Muscle layer of colon (tissue), 2 donors: ENCODE results near the gene PSMD10.

ENCODE experiments used
- H3K27ac ChIP-seq: one replicate; pipeline ENCODE4 v1.7.0; 2013; ENCODE audit warnings: low read depth, mild to moderate bottlenecking, low read length, moderate library complexity
- H3K27me3 ChIP-seq, 2 donors: one replicate each; pipeline ENCODE4 v1.7.0; 2013; ENCODE audit warnings: low read length in 2 of 2, mild to moderate bottlenecking in 2 of 2; ENCODE audit not compliant: insufficient read depth in 2 of 2, control insufficient read depth in 1 of 2
- H3K36me3 ChIP-seq: one replicate; pipeline ENCODE4 v1.7.0; 2013; ENCODE audit warnings: mild to moderate bottlenecking, low read length; ENCODE audit not compliant: insufficient read depth
- H3K4me1 ChIP-seq: one replicate; pipeline ENCODE4 v1.7.0; 2013; ENCODE audit warnings: mild to moderate bottlenecking, low read length; ENCODE audit not compliant: insufficient read depth
- H3K4me3 ChIP-seq, 2 donors: one replicate each; pipeline ENCODE4 v1.7.0; 2013; ENCODE audit warnings: low read length in 2 of 2, low read depth in 1 of 2, mild to moderate bottlenecking in 1 of 2, moderate library complexity in 1 of 2
- H3K9ac ChIP-seq: one replicate; pipeline ENCODE4 v1.7.0; 2013; ENCODE audit warnings: low read length
- H3K9me3 ChIP-seq: one replicate; pipeline ENCODE4 v1.7.0; 2013; ENCODE audit warnings: mild to moderate bottlenecking, low read length
- donor health status: abdominal sarcoma.
- donor health status: Adenocarcinoma of cecum.

PSMD10 gene, protein sequence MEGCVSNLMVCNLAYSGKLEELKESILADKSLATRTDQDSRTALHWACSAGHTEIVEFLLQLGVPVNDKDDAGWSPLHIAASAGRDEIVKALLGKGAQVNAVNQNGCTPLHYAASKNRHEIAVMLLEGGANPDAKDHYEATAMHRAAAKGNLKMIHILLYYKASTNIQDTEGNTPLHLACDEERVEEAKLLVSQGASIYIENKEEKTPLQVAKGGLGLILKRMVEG

DNA sequence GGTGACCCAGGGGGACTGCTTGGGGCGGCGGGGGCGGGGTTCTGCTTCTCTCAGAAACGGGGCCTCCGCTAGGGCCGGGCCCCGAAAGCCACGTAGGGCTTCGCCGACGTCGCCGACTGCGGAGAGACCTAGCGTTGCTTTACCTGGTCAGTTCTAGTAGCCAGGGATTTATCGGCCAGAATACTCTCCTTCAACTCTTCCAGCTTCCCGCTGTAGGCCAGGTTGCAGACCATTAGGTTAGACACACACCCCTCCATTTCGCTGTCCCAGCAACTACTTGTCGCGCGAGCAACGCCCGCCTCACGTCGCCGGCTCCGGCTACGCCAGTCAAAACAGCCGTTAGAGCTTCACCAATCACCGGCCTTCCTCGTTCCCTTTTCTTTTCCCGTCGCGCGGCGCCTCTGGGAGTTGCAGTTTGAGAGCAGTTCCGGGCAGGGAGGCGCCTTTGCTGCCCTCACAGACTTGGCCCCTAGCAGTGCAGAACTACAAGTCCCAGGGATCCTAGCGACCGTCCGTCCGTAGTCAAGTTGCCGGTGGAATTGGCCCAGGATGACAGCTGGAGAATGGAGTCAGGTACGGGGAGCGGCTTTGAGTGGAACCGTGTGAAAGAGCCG, at the start of gene PSMD10, which contains the start of gene ATG4A:
Gene PSMD10, minus strand, starts transcription at position 279 of the 614 bp plus-strand sequence. Its CDS starts 22 bp downstream, at position 257.
Gene ATG4A, plus strand, starts transcription at position 515 of the 614 bp plus-strand sequence. Its CDS starts 49 bp downstream, at position 564.
- H3K27me3 ChIP-seq = no peaks in the 10 kb centered on the region
- H3K36me3 ChIP-seq = peaks cover 5% of the 10 kb centered on the region
- no peaks in the 10 kb centered on the region for H3K9me3 ChIP-seq
- peak within 1 kb of the TSS; percentile 86 for H3K9ac ChIP-seq
- peak within 1 kb of the TSS; percentile 52 to 72 for H3K4me3 ChIP-seq
- peak within 1 kb of the TSS; percentile 68 for H3K27ac ChIP-seq
- peaks cover 3% of the 10 kb centered on the region for H3K4me1 ChIP-seq

DNA sequence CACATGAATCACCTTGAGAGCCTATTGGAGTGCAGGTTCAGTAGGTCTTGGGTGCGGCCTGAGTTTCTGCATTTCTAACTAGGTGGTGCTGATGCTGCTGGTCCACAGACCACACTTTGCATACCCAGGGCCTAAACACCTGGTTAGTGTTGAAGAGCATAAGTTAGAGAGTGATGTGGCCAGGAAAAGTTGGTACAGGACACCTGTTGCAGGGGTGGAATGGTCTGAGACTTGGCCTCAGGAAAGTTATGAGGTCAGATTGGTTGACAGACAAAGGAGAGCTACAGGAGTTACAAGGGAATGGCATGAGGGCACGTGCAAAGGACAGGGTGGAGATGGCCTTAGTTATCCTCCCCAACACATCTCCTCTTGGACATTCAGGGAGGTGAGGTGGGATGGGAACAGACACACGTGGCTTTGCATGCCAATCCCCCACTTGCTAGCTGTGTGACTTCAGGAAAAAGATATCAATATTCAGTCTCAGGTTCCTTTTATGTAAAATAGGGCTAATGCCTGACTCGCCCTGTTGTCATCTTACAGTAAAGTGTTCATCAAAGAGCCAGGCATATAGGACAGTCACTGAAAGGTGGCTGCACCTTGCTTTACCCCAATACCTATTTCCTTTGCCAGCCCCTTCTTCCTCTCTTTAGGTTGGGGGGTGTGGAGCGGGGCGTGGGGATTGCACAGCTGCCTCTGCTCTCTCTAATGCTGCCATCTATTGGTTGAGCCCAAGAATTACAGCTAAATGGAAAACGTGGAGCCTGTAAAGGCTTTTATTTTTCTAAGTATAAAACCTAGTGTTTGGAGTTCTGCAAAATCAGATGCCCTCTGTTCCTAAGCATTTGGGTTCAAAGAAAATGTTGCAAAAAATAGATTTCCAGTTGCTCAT, 47.7 kb upstream of the PSMD10 start:
- Histone ChIP-seq H3K9me3 (no peaks in the 10 kb centered on the region), H3K36me3 (peaks cover 5% of the 10 kb centered on the region), H3K4me1 (no peaks in the 10 kb centered on the region), H3K27me3 (no peaks in the 10 kb centered on the region), H3K4me3 (no peak overlapping the region), H3K9ac (no peak overlapping the region), H3K27ac (no peak overlapping the region)

DNA sequence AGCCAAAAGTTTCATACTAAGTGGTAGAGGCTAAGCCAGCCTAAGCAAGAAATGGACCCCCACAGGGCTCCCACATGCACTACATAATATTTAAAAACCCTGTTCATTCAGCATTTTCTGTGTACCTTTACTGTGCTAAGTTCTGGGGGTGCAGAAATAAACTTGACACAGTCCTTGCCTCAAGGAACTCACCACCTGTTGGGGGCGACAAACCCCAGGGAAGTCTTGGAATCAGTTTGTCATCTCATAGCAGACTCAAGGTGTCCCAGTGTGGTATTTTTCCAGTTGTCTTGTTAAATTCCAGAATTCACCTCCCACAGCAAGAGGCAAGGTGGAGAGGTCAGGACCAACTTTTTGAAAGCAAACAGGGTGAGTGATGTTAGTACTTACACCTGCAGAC, 43.4 kb upstream of the PSMD10 start:
- no peaks in the 10 kb centered on the region for H3K4me1 ChIP-seq
- peaks cover 5% of the 10 kb centered on the region for H3K36me3 ChIP-seq
- H3K9me3 ChIP-seq = no peaks in the 10 kb centered on the region
- H3K27ac ChIP-seq = no peak overlapping the region
- H3K4me3 ChIP-seq = no peak overlapping the region
- no peak overlapping the region for H3K9ac ChIP-seq
- H3K27me3 ChIP-seq = peaks cover 0 to 6% of the 10 kb centered on the region in 2 donors

DNA sequence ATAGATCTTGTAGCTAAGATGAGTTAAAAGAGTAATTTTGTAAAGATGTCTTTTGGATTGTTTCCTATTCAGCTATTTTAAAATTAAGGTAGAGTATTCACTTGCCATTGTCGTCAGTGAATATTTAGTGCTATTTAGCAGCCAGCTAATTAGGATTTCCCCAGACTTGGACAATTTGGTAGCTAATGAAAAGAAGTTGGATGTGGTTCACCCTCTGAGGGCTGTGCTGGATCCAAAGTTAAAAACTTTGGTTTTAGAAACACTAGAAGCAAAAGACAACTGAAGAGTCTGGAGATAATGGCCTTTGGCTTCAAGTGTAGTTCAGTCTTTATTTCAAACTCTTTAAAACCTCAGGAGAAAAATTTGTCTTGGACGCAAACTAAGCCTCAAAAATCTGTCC, 41.5 kb upstream of the PSMD10 start:
- Histone ChIP-seq H3K4me3 (no peak overlapping the region), H3K27ac (no peak overlapping the region), H3K4me1 (no peaks in the 10 kb centered on the region), H3K9ac (no peak overlapping the region), H3K9me3 (no peaks in the 10 kb centered on the region), H3K27me3 (peaks cover 0 to 10% of the 10 kb centered on the region in 2 donors), H3K36me3 (peaks cover 5% of the 10 kb centered on the region)

DNA sequence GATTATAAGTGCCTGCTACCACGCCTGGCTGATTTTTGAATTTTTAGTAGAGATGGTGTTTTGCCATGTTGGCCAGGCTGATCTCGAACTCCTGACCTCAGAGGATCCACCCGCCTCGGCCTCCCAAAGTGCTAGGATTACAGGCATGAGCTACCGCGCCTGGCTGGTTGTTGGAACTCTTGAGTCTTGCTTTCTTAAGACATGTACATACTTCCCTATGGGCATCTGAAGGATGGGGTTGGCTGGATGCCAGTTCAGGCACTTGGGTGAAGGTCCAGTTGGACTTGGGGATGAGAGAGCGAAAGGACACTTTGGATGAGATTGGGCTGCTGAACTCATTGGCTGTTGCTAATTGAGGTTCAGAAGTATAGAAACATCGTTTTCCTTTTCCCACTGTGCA, 40.7 kb upstream of the PSMD10 start:
- Histone ChIP-seq H3K27me3 (peaks cover 0 to 10% of the 10 kb centered on the region in 2 donors), H3K9ac (no peak overlapping the region), H3K4me3 (no peak overlapping the region), H3K36me3 (peaks cover 5% of the 10 kb centered on the region), H3K4me1 (no peaks in the 10 kb centered on the region), H3K27ac (no peak overlapping the region), H3K9me3 (no peaks in the 10 kb centered on the region)

DNA sequence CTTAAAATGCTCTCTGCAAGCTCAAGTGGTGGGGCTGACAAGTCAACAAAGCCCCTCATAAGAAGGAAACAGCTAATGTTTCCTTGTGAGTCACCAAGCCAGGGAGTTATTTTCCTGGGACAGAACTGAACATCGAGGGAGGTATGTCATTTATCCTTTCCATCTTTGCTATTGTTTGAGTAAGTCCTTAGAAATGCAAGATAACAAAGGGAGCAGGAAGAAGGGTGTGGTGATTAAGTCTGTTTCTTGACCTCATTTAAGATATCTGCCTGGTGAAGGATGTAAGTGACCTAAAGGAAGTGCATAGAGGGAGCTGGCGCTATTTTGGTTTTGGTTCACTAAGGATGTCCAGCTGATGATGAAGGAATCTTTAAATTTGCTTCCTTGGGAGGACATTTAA, 40.1 kb upstream of the PSMD10 start:
- Histone ChIP-seq H3K27me3 (peaks cover 0 to 10% of the 10 kb centered on the region in 2 donors), H3K4me3 (no peak overlapping the region), H3K9ac (no peak overlapping the region), H3K27ac (no peak overlapping the region), H3K9me3 (no peaks in the 10 kb centered on the region), H3K4me1 (no peaks in the 10 kb centered on the region), H3K36me3 (peaks cover 5% of the 10 kb centered on the region)

DNA sequence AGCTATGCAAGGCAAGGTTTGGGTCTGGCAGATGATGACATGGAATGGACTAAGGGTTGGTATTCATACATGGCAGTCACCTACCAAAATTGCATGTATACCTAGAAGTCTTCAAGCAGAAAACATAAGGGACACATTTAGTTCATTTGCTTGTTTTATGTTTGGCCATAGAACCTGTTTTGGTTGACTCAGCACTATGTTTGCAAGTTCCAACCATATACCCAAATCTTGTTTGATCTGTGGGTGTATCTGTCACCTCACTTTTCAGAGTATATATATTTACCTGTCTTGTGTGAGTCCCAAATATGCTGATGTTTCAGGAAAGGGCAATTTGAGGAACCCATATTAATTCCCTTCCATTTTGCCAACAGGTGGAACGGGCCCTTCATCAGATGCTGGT, 39.5 kb upstream of the PSMD10 start:
- Histone ChIP-seq H3K9me3 (no peaks in the 10 kb centered on the region), H3K27me3 (peaks cover 0 to 10% of the 10 kb centered on the region in 2 donors), H3K9ac (no peak overlapping the region), H3K4me3 (no peak overlapping the region), H3K36me3 (peaks cover 9% of the 10 kb centered on the region), H3K27ac (no peak overlapping the region), H3K4me1 (no peaks in the 10 kb centered on the region)

DNA sequence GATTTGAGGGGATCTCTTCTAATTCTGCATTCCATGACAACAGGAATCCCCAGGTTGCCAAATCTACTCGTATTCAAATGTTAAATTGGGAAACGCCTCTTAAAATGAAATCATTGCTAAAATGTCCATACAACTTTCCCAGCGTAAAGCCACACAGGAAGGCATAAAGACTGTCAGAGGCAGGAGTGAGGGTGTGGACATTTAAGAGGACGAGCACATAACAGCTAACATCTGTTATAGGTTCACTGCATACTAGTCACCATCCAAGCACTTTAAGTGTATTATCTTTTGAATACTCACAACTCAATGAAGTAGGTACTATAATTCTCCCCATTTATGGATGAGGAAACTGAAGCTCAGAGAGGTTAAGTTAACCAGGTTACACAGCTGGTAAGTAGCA, 35.8 kb upstream of the PSMD10 start:
- peaks cover 5% of the 10 kb centered on the region for H3K36me3 ChIP-seq
- H3K27me3 ChIP-seq = peaks cover 0 to 23% of the 10 kb centered on the region in 2 donors
- no peak overlapping the region for H3K27ac ChIP-seq
- no peak overlapping the region for H3K9ac ChIP-seq
- H3K4me1 ChIP-seq = no peaks in the 10 kb centered on the region
- H3K9me3 ChIP-seq = no peaks in the 10 kb centered on the region
- H3K4me3 ChIP-seq = no peak overlapping the region

DNA sequence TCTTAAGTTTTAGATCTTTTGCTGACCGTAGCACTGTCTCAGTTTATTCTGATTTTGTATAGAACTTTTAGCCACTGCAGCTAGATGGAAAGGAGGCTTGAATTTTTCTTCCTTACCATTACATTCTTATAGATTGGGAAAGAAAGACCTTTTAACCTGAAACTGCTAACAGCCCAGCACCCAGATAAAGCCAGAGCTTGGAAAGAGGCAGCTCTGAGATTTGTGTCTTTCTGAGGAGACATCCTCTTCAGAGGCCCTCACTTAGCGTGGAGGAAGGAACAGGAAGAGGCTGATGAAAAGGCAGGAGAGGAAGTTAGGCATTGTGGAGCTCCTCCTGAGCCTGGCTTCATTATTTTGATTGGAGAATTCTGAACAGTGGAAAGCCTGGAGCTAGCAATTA, 35.3 kb upstream of the PSMD10 start:
- H3K36me3 ChIP-seq = peaks cover 5% of the 10 kb centered on the region
- H3K9ac ChIP-seq = no peak overlapping the region
- H3K4me1 ChIP-seq = no peaks in the 10 kb centered on the region
- no peak overlapping the region for H3K4me3 ChIP-seq
- H3K27me3 ChIP-seq = peaks cover 0 to 25% of the 10 kb centered on the region in 2 donors
- no peak overlapping the region for H3K27ac ChIP-seq
- no peaks in the 10 kb centered on the region for H3K9me3 ChIP-seq

DNA sequence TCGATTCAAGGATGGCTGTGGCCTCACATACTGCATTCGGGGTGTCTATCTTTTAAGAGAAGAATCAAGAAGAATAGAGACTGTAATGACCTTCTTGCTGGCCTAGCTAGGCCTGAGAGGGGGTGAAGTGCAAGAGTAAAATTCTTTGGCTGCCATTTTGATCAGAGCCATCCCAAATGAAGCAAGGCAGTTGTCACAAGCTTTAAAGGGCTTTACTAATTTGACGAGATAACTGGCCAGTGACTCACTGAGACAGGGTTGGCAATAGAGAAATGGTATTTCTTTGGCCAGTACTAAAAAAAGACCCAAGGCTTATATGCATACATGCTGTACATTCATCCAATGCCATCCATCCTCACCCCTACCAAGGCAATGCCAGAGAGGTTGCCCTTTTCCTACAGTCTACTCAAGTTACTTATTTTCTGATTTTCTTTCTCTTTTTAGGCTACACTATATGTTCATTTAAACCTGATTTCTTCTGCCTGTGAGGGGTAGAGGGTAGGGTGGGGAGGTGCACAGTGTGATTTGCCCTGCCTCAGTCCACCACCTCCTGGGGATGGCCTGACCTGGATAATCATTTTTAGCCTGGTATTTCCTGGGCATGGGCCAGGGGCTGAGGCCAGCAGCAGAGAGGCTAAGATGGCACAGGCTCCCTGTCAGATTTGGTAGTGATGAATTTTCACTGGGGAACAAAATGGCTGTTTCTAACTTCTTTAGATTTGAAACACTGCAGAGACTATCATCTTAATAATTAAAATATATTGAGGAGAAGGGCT, 32.4 kb upstream of the PSMD10 start:
- Histone ChIP-seq H3K9me3 (no peaks in the 10 kb centered on the region), H3K4me3 (no peak overlapping the region), H3K9ac (no peak overlapping the region), H3K36me3 (peaks cover 5% of the 10 kb centered on the region), H3K27me3 (peaks cover 0 to 26% of the 10 kb centered on the region in 2 donors), H3K27ac (no peak overlapping the region), H3K4me1 (peaks cover 4% of the 10 kb centered on the region)

DNA sequence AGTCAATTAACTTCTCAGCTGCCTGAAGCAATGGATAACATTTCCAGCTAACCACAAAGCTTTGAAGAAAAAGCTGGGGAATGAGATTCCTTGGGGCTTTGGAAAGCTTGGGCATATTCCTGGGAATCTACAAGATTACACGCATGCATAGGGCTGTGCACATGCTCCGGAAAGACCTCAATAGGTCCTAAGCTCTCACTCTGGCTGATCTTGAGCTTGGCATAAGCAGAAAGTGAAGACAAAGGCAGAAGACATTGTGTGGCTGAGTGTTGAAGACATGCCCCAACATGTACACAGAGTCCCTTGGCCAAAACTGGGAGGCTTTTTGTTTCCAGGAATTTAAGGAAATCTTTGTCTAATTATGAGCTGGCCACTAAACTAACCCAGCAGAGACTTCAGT, 31.4 kb upstream of the PSMD10 start:
- peaks cover 0 to 22% of the 10 kb centered on the region in 2 donors for H3K27me3 ChIP-seq
- H3K4me3 ChIP-seq = no peak overlapping the region
- H3K9ac ChIP-seq = no peak overlapping the region
- peaks cover 5% of the 10 kb centered on the region for H3K36me3 ChIP-seq
- H3K27ac ChIP-seq = no peak overlapping the region
- no peaks in the 10 kb centered on the region for H3K9me3 ChIP-seq
- peaks cover 13% of the 10 kb centered on the region for H3K4me1 ChIP-seq
